Peyer's patch (tissue), 4 donors: ENCODE results near the gene LARP1.

ENCODE experiments used
- CTCF ChIP-seq, 6 experiments: fragments of 450-650 bp in 4 of 6; fragments of 200-600 bp in 2 of 6; sonication (generic) in 1 of 6; IDR thresholded peaks; one replicate each; pipeline ENCODE4 v1.5.1; 2017 to 2019; ENCODE audit warnings: antibody characterized with exemption in 6 of 6, mild to moderate bottlenecking in 3 of 6, moderate library complexity in 1 of 6
- POLR2A ChIP-seq, 2 donors: fragments of 450-650 bp; IDR thresholded peaks; one replicate each; pipeline ENCODE4 v1.5.1; 2017; ENCODE audit warnings: antibody characterized with exemption in 2 of 2, mild to moderate bottlenecking in 2 of 2, moderate library complexity in 2 of 2

GRCh38 chr5:154751854-154752253, 3.3 kb upstream of the LARP1 start:
- TF ChIP-seq CTCF (IDR thresholded peaks at IDR 0.05) (no peak), POLR2A (IDR thresholded peaks at IDR 0.05) (no peak)
